GM12801 (cell line): ENCODE data around the gene NUFIP2.

Experiments used
- TF ChIP-seq, protein P1 (sequence below): IDR thresholded peaks from one replicate; pipeline ENCODE4 v1.5.1; 2011; ENCODE audit warnings: control low read depth; ENCODE audit not compliant: insufficient read length; ENCODE audit errors: extremely low read depth

The NUFIP2 gene

GRCh38 chr17:29322363-29322762 lies 28.4 kb upstream of the NUFIP2 start:
- TF ChIP-seq, protein P1, sequence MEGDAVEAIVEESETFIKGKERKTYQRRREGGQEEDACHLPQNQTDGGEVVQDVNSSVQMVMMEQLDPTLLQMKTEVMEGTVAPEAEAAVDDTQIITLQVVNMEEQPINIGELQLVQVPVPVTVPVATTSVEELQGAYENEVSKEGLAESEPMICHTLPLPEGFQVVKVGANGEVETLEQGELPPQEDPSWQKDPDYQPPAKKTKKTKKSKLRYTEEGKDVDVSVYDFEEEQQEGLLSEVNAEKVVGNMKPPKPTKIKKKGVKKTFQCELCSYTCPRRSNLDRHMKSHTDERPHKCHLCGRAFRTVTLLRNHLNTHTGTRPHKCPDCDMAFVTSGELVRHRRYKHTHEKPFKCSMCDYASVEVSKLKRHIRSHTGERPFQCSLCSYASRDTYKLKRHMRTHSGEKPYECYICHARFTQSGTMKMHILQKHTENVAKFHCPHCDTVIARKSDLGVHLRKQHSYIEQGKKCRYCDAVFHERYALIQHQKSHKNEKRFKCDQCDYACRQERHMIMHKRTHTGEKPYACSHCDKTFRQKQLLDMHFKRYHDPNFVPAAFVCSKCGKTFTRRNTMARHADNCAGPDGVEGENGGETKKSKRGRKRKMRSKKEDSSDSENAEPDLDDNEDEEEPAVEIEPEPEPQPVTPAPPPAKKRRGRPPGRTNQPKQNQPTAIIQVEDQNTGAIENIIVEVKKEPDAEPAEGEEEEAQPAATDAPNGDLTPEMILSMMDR = no peak

DNA sequence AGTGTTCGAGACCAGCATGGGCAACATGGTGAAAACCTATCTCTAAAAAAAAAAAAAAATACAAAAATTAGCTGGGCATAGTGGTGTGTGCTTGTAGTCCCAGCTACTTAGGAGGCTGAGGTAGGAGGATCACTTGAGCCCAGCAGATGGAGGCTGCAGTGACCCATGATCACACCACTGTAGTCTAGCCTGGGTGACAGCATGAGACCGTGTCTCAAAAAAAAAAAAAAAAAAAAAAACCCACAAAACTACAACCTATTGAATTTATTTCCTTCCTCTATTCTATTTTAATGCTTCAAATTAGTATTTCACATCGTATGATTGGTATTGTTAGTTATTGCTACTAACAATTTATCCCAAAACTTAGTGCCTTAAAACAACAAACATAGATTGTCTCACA lies 9.4 kb upstream of the NUFIP2 start:
- TF ChIP-seq, protein P1 = no peak

DNA sequence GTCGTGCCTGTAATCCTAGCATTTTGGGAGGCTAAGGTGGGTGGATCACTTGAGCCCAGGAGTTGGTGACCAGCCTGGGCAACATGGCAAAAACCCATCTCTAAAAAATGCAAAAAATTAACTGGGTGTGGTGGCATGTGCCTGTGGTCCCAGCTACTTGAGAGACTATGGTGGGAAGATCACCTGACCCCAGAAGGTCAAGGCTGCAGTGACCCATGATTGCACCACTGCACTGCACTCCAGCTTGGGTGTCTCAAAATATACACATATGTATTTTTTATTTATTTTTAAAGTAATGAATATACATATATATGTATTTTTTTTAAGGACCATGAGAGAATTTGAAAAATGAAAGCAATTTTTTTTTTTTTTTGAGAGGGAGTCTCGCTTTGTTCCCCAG lies 5.1 kb upstream of the NUFIP2 start:
- TF ChIP-seq, protein P1 = no peak

- TF ChIP-seq, protein P1 = no peak
Measured at GRCh38 chr17:29295420-29295819, 1.5 kb upstream of the NUFIP2 start.

DNA sequence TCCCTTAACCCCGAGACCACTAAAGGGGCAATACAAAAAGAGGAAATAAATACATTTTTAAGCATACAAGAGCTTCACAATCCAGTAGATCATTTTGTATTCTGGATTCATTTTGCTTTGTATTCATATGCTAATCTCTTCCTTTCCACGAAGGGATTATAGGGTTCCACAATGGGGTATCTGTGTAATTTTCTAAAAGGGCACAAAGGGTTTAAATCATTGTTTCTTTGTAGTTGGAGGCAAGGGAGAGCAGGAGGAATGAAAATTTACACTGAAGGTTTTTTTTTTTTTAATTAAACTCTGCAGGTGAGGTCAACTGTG lies 592 bp upstream of the NUFIP2 start:
- TF ChIP-seq, protein P1 = no peak

DNA sequence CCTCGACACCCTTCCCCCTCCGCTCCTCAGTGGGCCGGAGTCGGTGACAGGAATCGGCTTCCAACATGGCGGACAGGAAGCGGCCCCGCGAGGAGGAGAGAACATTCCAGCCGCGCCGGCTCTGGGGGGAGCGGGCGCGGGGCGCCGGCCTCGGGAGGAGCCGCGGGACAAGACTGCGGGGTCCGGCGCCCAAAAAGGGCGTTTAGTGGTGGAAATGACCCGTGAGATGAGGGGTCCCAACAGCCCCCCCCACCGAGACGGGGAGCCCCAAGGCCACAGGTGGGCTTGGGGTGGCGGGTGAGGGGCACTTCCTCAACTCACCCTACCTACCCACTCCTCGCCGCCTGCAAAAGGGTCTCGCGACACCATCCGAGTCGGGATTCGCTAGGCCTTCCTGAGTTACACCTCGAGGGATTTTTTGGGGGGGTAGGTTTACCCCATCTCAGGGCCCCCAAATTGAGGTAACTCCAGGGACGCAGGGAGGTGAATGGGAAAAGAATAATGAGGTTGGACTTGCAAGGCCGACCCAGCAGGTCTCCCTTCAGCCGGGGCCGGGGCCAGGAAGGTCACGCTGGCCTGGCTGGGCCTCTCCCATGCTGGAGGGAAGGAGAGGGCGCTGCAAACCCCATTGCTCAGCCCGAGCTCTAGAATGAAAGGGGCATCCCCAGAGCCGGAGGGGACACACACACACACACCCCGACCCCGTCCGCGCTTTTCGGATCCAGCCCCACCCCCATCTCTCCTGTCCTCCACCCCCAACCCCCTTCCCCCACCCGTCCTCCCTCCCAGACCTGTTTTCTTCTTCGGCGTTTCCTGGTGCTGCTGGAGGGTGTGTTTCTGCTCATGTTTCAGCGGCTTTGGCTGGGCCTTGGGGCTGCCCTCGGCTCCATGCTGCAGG lies 707 bp downstream of the NUFIP2 start:
- TF ChIP-seq, protein P1 = no peak

GRCh38 chr17:29292071-29292991 lies 1.6 kb downstream of the NUFIP2 start:
- TF ChIP-seq, protein P1 = no peak
